Fibroblast of lung (primary cell): ENCODE data around the gene COL19A1.

Experiments
- CTCF ChIP-seq, 2 donors: IDR thresholded peaks in 1 of 2; conservative IDR thresholded peaks in 1 of 2; 1 replicate in 1 of 2; 2 replicates in 1 of 2; pipeline ENCODE4 v1.5.1; 2011 to 2012; ENCODE audit warnings: low read length in 2 of 2, control low read depth in 1 of 2, inconsistent platforms in 1 of 2, low read depth in 1 of 2, mild to moderate bottlenecking in 1 of 2
- EZH2 ChIP-seq: IDR thresholded peaks from 2 replicates; pipeline ENCODE4 v1.5.1; 2012; ENCODE audit warnings: low read length, control low read depth, mild to moderate bottlenecking; ENCODE audit errors: missing control alignments

GRCh38 chr6:70028926-70029325 lies 162.6 kb downstream of the COL19A1 start:
- TF ChIP-seq CTCF (conservative IDR thresholded peaks at IDR 0.05 in 1 of 2, IDR thresholded peaks at IDR 0.05 in 1 of 2; ENCODE audit: low read depth in 1 of 2, low read length in 2 of 2) (no peak), EZH2 (no peak)
